SK-N-SH (cell line): Measurements from ENCODE around the gene ASB8. TPM values are rescaled to one million over a fixed set of nuclear protein-coding genes. Genes with fewer than 3 reads are reported as not detected.

Source experiments
- CTCF ChIA-PET: fragments of 300-600, 350-600 bp; formaldehyde crosslinking; extraction: SDS; loops from one replicate; lab custom pipeline; 2021; lab: Yijun Ruan, JAX
- POLR2A ChIA-PET: fragments of 350-600 bp; sonication (Branson Sonifier 250); formaldehyde crosslinking; extraction: SDS; loops from one replicate; lab custom pipeline; 2020; ENCODE audit warnings: antibody characterized with exemption, inconsistent platforms; lab: Yijun Ruan, JAX
- DNase-seq: peaks from one replicate; pipeline ENCODE4 v3.0.0; 2012
- H2AFZ ChIP-seq: fragments of 200-600 bp; sonication (generic); 2 replicates; pipeline ENCODE4 v1.8.1; 2016; ENCODE audit warnings: antibody characterized with exemption, mild to moderate bottlenecking, low read depth
- H3F3A ChIP-seq: fragments of 200-600 bp; sonication (generic); replicated peaks from 2 replicates; pipeline ENCODE3; 2016; ENCODE audit warnings: antibody characterized with exemption, mild to moderate bottlenecking; ENCODE audit not compliant: insufficient read depth
- H3K27ac ChIP-seq, 2 experiments: fragments of 200-500 bp in 1 of 2; fragments of 200-600 bp in 1 of 2; sonication (Bioruptor generic) in 1 of 2; sonication (generic), shearing (Covaris generic) in 1 of 2; 2 replicates each; pipeline versions ENCODE4 v1.5.1 to v1.6.1; 2014 to 2016; ENCODE audit warnings: low read depth in 2 of 2, inconsistent platforms in 1 of 2, low read length in 1 of 2, mild to moderate bottlenecking in 1 of 2, mixed read lengths in 1 of 2
- H3K27me3 ChIP-seq: fragments of 200-600 bp; sonication (generic), shearing (Covaris generic); 2 replicates; pipeline ENCODE4 v1.6.1; 2016; ENCODE audit warnings: mixed run types; ENCODE audit not compliant: insufficient read depth
- H3K36me3 ChIP-seq, 2 experiments: fragments of 200-500 bp in 1 of 2; fragments of 200-600 bp in 1 of 2; sonication (Bioruptor generic) in 1 of 2; sonication (generic) in 1 of 2; replicated peaks in 1 of 2; 2 replicates each; pipeline versions ENCODE3 to v1.5.1; 2014 to 2016; ENCODE audit warnings: low read length in 1 of 2, mild to moderate bottlenecking in 1 of 2; ENCODE audit not compliant: insufficient read depth in 2 of 2, control insufficient read depth in 1 of 2
- H3K4me1 ChIP-seq, 2 experiments: fragments of 200-500 bp in 1 of 2; fragments of 200-600 bp in 1 of 2; sonication (Bioruptor generic) in 1 of 2; sonication (generic), shearing (Covaris generic) in 1 of 2; 2 replicates each; pipeline versions ENCODE4 v1.5.1 to v1.6.1; 2014 to 2016; ENCODE audit warnings: low read depth in 1 of 2, low read length in 1 of 2, mixed run types in 1 of 2; ENCODE audit not compliant: insufficient read depth in 2 of 2, control insufficient read depth in 1 of 2
- H3K4me2 ChIP-seq: fragments of 200-600 bp; sonication (generic), shearing (Covaris generic); 2 replicates; pipeline ENCODE4 v1.6.1; 2017; ENCODE audit warnings: mixed run types
- H3K4me3 ChIP-seq, 2 experiments: fragments of 200-500 bp in 1 of 2; fragments of 200-600 bp in 1 of 2; sonication (Bioruptor generic) in 1 of 2; sonication (generic), shearing (Covaris generic) in 1 of 2; 2 replicates each; pipeline versions ENCODE4 v1.5.1 to v1.8.1; 2014 to 2016; ENCODE audit warnings: low read depth in 2 of 2, inconsistent platforms in 1 of 2, low read length in 1 of 2, mild to moderate bottlenecking in 1 of 2, mixed read lengths in 1 of 2, moderate library complexity in 1 of 2
- H3K79me2 ChIP-seq: fragments of 200-600 bp; sonication (generic); 2 replicates; pipeline ENCODE4 v1.8.1; 2017; ENCODE audit warnings: mild to moderate bottlenecking; ENCODE audit not compliant: insufficient read depth
- H3K9ac ChIP-seq: fragments of 200-600 bp; sonication (generic); 2 replicates; pipeline ENCODE4 v1.6.1; 2017; ENCODE audit warnings: mixed run types
- H3K9me2 ChIP-seq: fragments of 200-600 bp; sonication (generic); 2 replicates; pipeline ENCODE4 v1.6.1; 2017; ENCODE audit warnings: mixed run types
- H3K9me3 ChIP-seq: fragments of 200-600 bp; sonication (generic); 2 replicates; pipeline ENCODE4 v1.6.1; 2017; ENCODE audit warnings: mixed run types, mild to moderate bottlenecking, moderate library complexity
- H4K20me1 ChIP-seq: fragments of 200-600 bp; sonication (generic); 2 replicates; pipeline ENCODE4 v1.6.1; 2017; ENCODE audit warnings: mild to moderate bottlenecking, mixed run types; ENCODE audit not compliant: insufficient read depth
- CHD2 ChIP-seq: fragments of 150-350 bp; IDR thresholded peaks from 2 replicates; pipeline ENCODE4 v1.6.1; 2018; ENCODE audit warnings: low read length; ENCODE audit not compliant: partially characterized antibody
- ELF1 ChIP-seq: IDR thresholded peaks from 2 replicates; pipeline ENCODE4 v1.4.0; 2012
- FOSL2 ChIP-seq: IDR thresholded peaks from 2 replicates; pipeline ENCODE4 v1.4.0; 2012; ENCODE audit warnings: low read depth, mild to moderate bottlenecking, moderate library complexity, borderline replicate concordance
- JUND ChIP-seq: IDR thresholded peaks from 2 replicates; pipeline ENCODE4 v1.4.0; 2012
- MEF2A ChIP-seq: IDR thresholded peaks from 2 replicates; pipeline ENCODE4 v1.4.0; 2012; ENCODE audit warnings: low read depth, borderline replicate concordance
- NRF1 ChIP-seq: IDR thresholded peaks from 2 replicates; pipeline ENCODE4 v1.6.1; 2012; ENCODE audit warnings: low read depth, mild to moderate bottlenecking, low read length
- RAD21 ChIP-seq: IDR thresholded peaks from 2 replicates; pipeline ENCODE4 v1.6.1; 2012; ENCODE audit warnings: mild to moderate bottlenecking, low read length
- RCOR1 ChIP-seq: fragments of 150-350 bp; IDR thresholded peaks from 2 replicates; pipeline ENCODE4 v1.6.1; 2017; ENCODE audit warnings: antibody characterized with exemption, low read length
- RFX5 ChIP-seq: IDR thresholded peaks from 2 replicates; pipeline ENCODE4 v1.6.1; 2012; ENCODE audit warnings: mild to moderate bottlenecking, improper control_type of control experiment, low read length
- SMC3 ChIP-seq: IDR thresholded peaks from 2 replicates; pipeline ENCODE4 v1.6.1; 2012; ENCODE audit warnings: low read depth, low read length, improper control_type of control experiment
- TEAD4 ChIP-seq: IDR thresholded peaks from 2 replicates; pipeline ENCODE4 v1.4.0; 2012; ENCODE audit warnings: mild to moderate bottlenecking, borderline replicate concordance; ENCODE audit not compliant: insufficient read depth
- WGBS: methylation state at CpG from one replicate; pipeline ENCODE4 v1.1.6; 2017; ENCODE audit warnings: low lambda C conversion rate; 5-methylcytosine and 5-hydroxymethylcytosine counted together
- polyA plus RNA-seq, 3 experiments: library from polyadenylated mRNA; depleted of rRNA; stranded (reverse); fragments of >200 nt; gene quantifications; 2 replicates each; pipeline ENCODE4 v1.2.3, GENCODE V29; 2012
- small RNA-seq, 7 experiments: library from RNA; depleted of rRNA; stranded (forward); fragments of <200 nt; gene quantifications; one replicate each; pipeline ENCODE3, GENCODE V24; 2012
- TF ChIP-seq, protein P1 (sequence below): IDR thresholded peaks from 2 replicates; pipeline ENCODE4; 2012

ASB8 gene
- polyA plus RNA-seq, 1 of the 3 experiments (the other 2 are of a cell fraction), result 13.8 TPM

DNA sequence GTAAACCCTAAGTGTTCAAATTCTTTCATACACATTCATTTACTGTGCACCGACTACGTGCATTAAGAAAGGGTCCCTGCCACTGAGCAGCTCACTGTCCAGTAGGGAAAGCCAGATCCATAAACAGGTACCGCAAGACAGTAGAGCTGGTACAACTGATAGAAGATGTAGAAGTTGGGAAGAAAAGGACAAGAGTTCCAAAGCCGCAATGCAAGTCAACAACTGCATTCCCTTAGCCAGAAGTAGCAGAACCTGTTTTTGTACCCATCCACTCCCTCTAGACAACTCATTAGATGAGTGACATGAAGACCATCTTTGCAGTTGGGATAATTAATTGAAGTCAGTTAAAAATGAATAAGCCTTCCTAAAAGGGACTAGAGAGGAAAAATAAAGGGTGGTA lies 52.8 kb downstream of the ASB8 start:
- DNase-seq, result no peak
- CTCF ChIA-PET, result interaction anchor here (1.2 to 1.6 kb wide), 2 partner anchors 15 to 61 kb away, joined by 3 to 4 read pairs; no protein-coding TSS in a partner anchor
- Histone ChIP-seq H3K79me2 (peaks cover 65% of the 10 kb centered on the region), H3F3A (peaks cover 6% of the 10 kb centered on the region), H2AFZ (no peak overlapping the region), H4K20me1 (no peaks in the 10 kb centered on the region)
- 67% methylated on average over 4 of the region's 4 CpGs for WGBS
- POLR2A ChIA-PET, result interaction anchor here (1.7 to 2.0 kb wide), 2 partner anchors 15 to 37 kb away, joined by 5 to 8 read pairs; partner anchors contain the start of gene PFKM
- TF ChIP-seq ELF1 (no peak), MEF2A (no peak), JUND (no peak), RFX5 (no peak), SMC3 (no peak), TEAD4 (no peak), RAD21 (no peak), RCOR1 (no peak), CHD2 (no peak), FOSL2 (no peak), NRF1 (no peak)
- TF ChIP-seq, protein P1, sequence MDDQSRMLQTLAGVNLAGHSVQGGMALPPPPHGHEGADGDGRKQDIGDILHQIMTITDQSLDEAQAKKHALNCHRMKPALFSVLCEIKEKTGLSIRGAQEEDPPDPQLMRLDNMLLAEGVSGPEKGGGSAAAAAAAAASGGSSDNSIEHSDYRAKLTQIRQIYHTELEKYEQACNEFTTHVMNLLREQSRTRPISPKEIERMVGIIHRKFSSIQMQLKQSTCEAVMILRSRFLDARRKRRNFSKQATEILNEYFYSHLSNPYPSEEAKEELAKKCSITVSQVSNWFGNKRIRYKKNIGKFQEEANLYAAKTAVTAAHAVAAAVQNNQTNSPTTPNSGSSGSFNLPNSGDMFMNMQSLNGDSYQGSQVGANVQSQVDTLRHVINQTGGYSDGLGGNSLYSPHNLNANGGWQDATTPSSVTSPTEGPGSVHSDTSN, result no peak
- TF ChIP-seq, all 33 proteins: peak for 0
- Histone ChIP-seq H3K9me2 (no peaks in the 10 kb centered on the region), H3K36me3 (peaks cover 0 to 13% of the 10 kb centered on the region in 2 experiments), H3K9me3 (no peaks in the 10 kb centered on the region), H3K27me3 (no peaks in the 10 kb centered on the region), H3K9ac (peak overlapping the region; percentile 84; the same call in 1 of the 2 replicates), H3K27ac (no peak overlapping the region; a peak in 2 of 4 replicates), H3K4me2 (peak overlapping the region; percentile 78), H3K4me1 (peaks cover 10 to 13% of the 10 kb centered on the region in 2 experiments; a peak in 3 of 4 replicates), H3K4me3 (peak overlapping the region; percentile 85 to 98)

Small RNAs within 50 kb of the gene (small RNA-seq; reads per million reads assigned to genes)
- 0 to 7.3 (median 2.2) reads per million in 7 experiments for gene MIR6505

Other genes with a start within 250 kb of the ASB8 start
- gene TMEM106C, start 193.9 kb downstream of the ASB8 start, polyA plus RNA-seq (2012; rRNA removed), result 133 and 173 TPM in 2 replicates
- 0.02 TPM in 1 of 2 replicates, not detected in the other for gene COL2A1, start 153.0 kb downstream of the ASB8 start, polyA plus RNA-seq (2012; rRNA removed)
- 5.6 and 8.4 TPM in 2 replicates for gene SENP1, start 51.4 kb downstream of the ASB8 start, polyA plus RNA-seq (2012; rRNA removed)
- 85.0 and 111 TPM in 2 replicates for gene PFKM, start 38.2 kb downstream of the ASB8 start, polyA plus RNA-seq (2012; rRNA removed)
- gene CCDC184, start 26.1 kb upstream of the ASB8 start, polyA plus RNA-seq (2012; rRNA removed), result 4.2 and 5.8 TPM in 2 replicates
- gene OR10AD1, start 45.8 kb upstream of the ASB8 start, polyA plus RNA-seq (2012; rRNA removed), result not detected in 2 replicates
- 1.9 and 2.8 TPM in 2 replicates for gene ZNF641, start 193.4 kb upstream of the ASB8 start, polyA plus RNA-seq (2012; rRNA removed)